Naive thymus-derived CD4-positive, alpha-beta T cell (primary cell): ENCODE measurements around the gene COMMD6. TPM values are rescaled to one million over a fixed set of nuclear protein-coding genes. Genes with fewer than 3 reads are reported as not detected.
A peak's percentile ranks its signal among the peaks of the same experiment; 100 is the strongest.

Experiments used
- ATAC-seq: fragments of 150-1000 bp; cut with Tn5 transposase; 2 replicates; pipeline ENCODE4 v1.10.0; 2021; ENCODE audit warnings: mild to moderate bottlenecking, moderate library complexity
- CTCF ChIA-PET: fragments of 350-600 bp; sonication (Branson Sonifier 250); formaldehyde crosslinking; loops from one replicate; lab custom pipeline; 2021; ENCODE audit warnings: antibody characterized with exemption; lab: Charles Lee
- POLR2A ChIA-PET: fragments of 350-600 bp; sonication (Branson Sonifier 250); formaldehyde crosslinking; loops from one replicate; lab custom pipeline; 2021; ENCODE audit warnings: antibody characterized with exemption, inconsistent platforms; lab: Charles Lee
- DNase-seq, 9 donors: peaks; one replicate each; pipeline versions ENCODE4 v3.0.0 to v3.0.0-alpha.2; 2020 to 2022; ENCODE audit warnings: mixed read lengths in 1 of 9
- H3K27ac ChIP-seq: one replicate; pipeline ENCODE4 v1.7.0; 2013; ENCODE audit warnings: mild to moderate bottlenecking, low read depth, low read length, moderate library complexity
- H3K27me3 ChIP-seq, 2 donors: one replicate each; pipeline ENCODE4 v1.7.0; 2013; ENCODE audit warnings: low read length in 2 of 2, mild to moderate bottlenecking in 2 of 2, moderate library complexity in 2 of 2; ENCODE audit not compliant: control insufficient read depth in 2 of 2, insufficient read depth in 2 of 2
- H3K36me3 ChIP-seq, 3 experiments: 1 replicate in 2 of 3; 2 replicates in 1 of 3; pipeline ENCODE4 v1.7.0; 2013; ENCODE audit warnings: low read length in 3 of 3, mild to moderate bottlenecking in 3 of 3, moderate library complexity in 1 of 3; ENCODE audit not compliant: insufficient read depth in 3 of 3, control insufficient read depth in 2 of 3
- H3K4me1 ChIP-seq, 2 donors: one replicate each; pipeline ENCODE4 v1.7.0; 2013; ENCODE audit warnings: low read length in 2 of 2, mild to moderate bottlenecking in 2 of 2, moderate library complexity in 1 of 2; ENCODE audit not compliant: control insufficient read depth in 2 of 2, insufficient read depth in 2 of 2
- H3K4me3 ChIP-seq: 2 replicates; pipeline ENCODE4 v1.7.0; 2013; ENCODE audit warnings: mild to moderate bottlenecking, low read length
- H3K9me3 ChIP-seq, 3 experiments: 1 replicate in 2 of 3; 2 replicates in 1 of 3; pipeline ENCODE4 v1.7.0; 2013; ENCODE audit warnings: low read length in 3 of 3; ENCODE audit not compliant: control insufficient read depth in 2 of 3
- H3K27ac Mint-ChIP-seq, 9 donors: one replicate each; pipeline ENCODE4 v1.8.0; 2020 to 2022; ENCODE audit warnings: mixed read lengths in 9 of 9, mild to moderate bottlenecking in 8 of 9, moderate library complexity in 5 of 9, inconsistent platforms in 2 of 9
- H3K27me3 Mint-ChIP-seq, 5 donors: one replicate each; pipeline ENCODE4 v1.8.0; 2021 to 2022; ENCODE audit warnings: mixed read lengths in 5 of 5, mild to moderate bottlenecking in 1 of 5
- H3K36me3 Mint-ChIP-seq, 5 donors: one replicate each; pipeline ENCODE4 v1.8.0; 2020 to 2022; ENCODE audit warnings: mixed read lengths in 5 of 5, mild to moderate bottlenecking in 3 of 5, inconsistent platforms in 1 of 5
- H3K4me1 Mint-ChIP-seq, 7 donors: one replicate each; pipeline ENCODE4 v1.8.0; 2020 to 2022; ENCODE audit warnings: mixed read lengths in 7 of 7, mild to moderate bottlenecking in 3 of 7, inconsistent platforms in 1 of 7
- H3K4me3 Mint-ChIP-seq, 10 donors: one replicate each; pipeline ENCODE4 v1.8.0; 2020 to 2022; ENCODE audit warnings: mild to moderate bottlenecking in 10 of 10, mixed read lengths in 10 of 10, moderate library complexity in 6 of 10, inconsistent platforms in 2 of 10
- H3K9me3 Mint-ChIP-seq, 11 donors: one replicate each; pipeline ENCODE4 v1.8.0; 2020 to 2022; ENCODE audit warnings: mixed read lengths in 11 of 11, mild to moderate bottlenecking in 4 of 11, inconsistent platforms in 1 of 11, moderate library complexity in 1 of 11
- intact Hi-C, 2 donors: fragments of 100-400 bp; cut with micrococcal nuclease; formaldehyde crosslinking; loops; one replicate each; pipeline ENCODE4 v1.15.1; 2023
- polyA plus RNA-seq, 2 donors: library from polyadenylated mRNA; unstranded; fragments of 300-500 nt; fragmentation: Illumina TruSeq; gene quantifications; one replicate each; pipeline ENCODE4 v1.2.3, GENCODE V29; 2021
- total RNA-seq, 6 experiments: library from RNA in 5 of 6; stranded (reverse) in 5 of 6; gene quantifications; 1 replicate in 5 of 6; 2 replicates in 1 of 6; pipeline ENCODE4 v1.2.3 and lab custom pipeline; 2021 to 2026

COMMD6 gene
- total and polyA plus RNA-seq, 7 experiments from 2014 or later = 133 to 690 (median 226) TPM

- Histone ChIP-seq H3K36me3 (peaks cover 0 to 6% (median 0%) of the 10 kb centered on the region in 3 experiments), H3K27me3 (no peaks in the 10 kb centered on the region), H3K4me3 (no peak overlapping the region), H3K9me3 (no peaks in the 10 kb centered on the region), H3K27ac (no peak overlapping the region), H3K4me1 (peaks cover 1 to 2% of the 10 kb centered on the region in 2 donors)
- ChIA-PET POLR2A (no interaction called here), CTCF (interaction anchor here (0.7 kb wide), 2 partner anchors 10 to 61 kb away, joined by 3 to 4 read pairs; no protein-coding TSS in a partner anchor)
- DNase-seq (no peak), ATAC-seq (no peak)
- Mint-ChIP-seq H3K27ac (no peak overlapping the region), H3K9me3 (no peaks in the 10 kb centered on the region), H3K36me3 (no peaks in the 10 kb centered on the region), H3K4me1 (peaks cover 6 to 22% (median 15%) of the 10 kb centered on the region in 7 donors), H3K4me3 (no peak overlapping the region), H3K27me3 (no peaks in the 10 kb centered on the region)
- intact Hi-C loops = loop anchor here in 1 of 2 donors (10.0 kb wide), 2 partner anchors 1483 to 1783 kb away; partner anchors contain the start of genes FBXL3 and MYCBP2
These were observed 4.3 kb upstream of the COMMD6 start for GRCh38 chr13:75541961-75542360.

GRCh38 chr13:75541287-75541686, 3.6 kb upstream of the COMMD6 start:
- no peaks in the 10 kb centered on the region for H3K27me3 ChIP-seq
- no peak overlapping the region for H3K4me3 ChIP-seq
- H3K27me3 Mint-ChIP-seq = no peaks in the 10 kb centered on the region
- POLR2A ChIA-PET = no interaction called here
- peaks cover 13 to 29% (median 22%) of the 10 kb centered on the region in 7 donors for H3K4me1 Mint-ChIP-seq
- peaks cover 0 to 6% (median 0%) of the 10 kb centered on the region in 3 experiments for H3K36me3 ChIP-seq
- H3K9me3 Mint-ChIP-seq = no peaks in the 10 kb centered on the region
- intact Hi-C loops = loop anchor here in 1 of 2 donors (10.0 kb wide), 2 partner anchors 1484 to 1784 kb away; partner anchors contain the start of genes FBXL3 and MYCBP2
- ATAC-seq = peak; percentile 44
- peaks cover 0 to 2% (median under 1%) of the 10 kb centered on the region in 5 donors for H3K36me3 Mint-ChIP-seq
- H3K4me3 Mint-ChIP-seq = no peak overlapping the region
- no peaks in the 10 kb centered on the region for H3K9me3 ChIP-seq
- no peak overlapping the region for H3K27ac Mint-ChIP-seq
- peaks cover 8 to 9% of the 10 kb centered on the region in 2 donors for H3K4me1 ChIP-seq
- no peak for DNase-seq
- CTCF ChIA-PET = no interaction called here
- H3K27ac ChIP-seq = no peak overlapping the region

DNA sequence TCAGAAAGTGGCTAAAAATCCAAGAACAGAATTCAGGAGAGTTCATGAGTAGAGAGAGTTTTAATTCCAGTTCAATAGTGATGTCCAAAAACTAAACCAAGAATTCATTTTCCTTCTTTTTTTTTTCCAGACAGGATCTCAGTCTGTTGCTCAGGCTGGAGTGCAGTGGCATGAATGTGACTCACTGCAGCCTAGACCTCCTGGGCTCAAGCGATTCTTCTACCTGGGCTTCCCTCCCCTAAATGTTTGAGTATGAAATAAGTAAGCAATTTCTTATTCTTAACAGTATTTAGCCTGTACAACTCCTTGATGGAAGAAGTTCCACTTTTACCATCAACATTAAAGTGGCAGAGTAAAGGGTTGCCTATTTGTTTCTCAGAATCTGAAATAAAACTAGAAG, 3.8 kb downstream of the COMMD6 start:
- Mint-ChIP-seq H3K4me1 (peaks cover 40 to 90% (median 75%) of the 10 kb centered on the region in 7 donors), H3K9me3 (no peaks in the 10 kb centered on the region), H3K27me3 (no peaks in the 10 kb centered on the region), H3K27ac (peak overlapping the region in 1 of 9 donors; percentile 66), H3K36me3 (peaks cover 9 to 31% (median 17%) of the 10 kb centered on the region in 5 donors), H3K4me3 (peak overlapping the region in 6 of 10 donors; percentile 9 to 62 (median 36))
- H3K27me3 ChIP-seq = no peaks in the 10 kb centered on the region
- DNase-seq (no peak), ATAC-seq (no peak)
- H3K9me3 ChIP-seq = no peaks in the 10 kb centered on the region
- peaks cover 0 to 9% (median 0%) of the 10 kb centered on the region in 3 experiments for H3K36me3 ChIP-seq
- intact Hi-C loops = loop anchor here in 1 of 2 donors (10.0 kb wide), 1 partner anchor 1829 kb away; no protein-coding TSS in a partner anchor
- CTCF ChIA-PET = interaction anchor here (0.6 kb wide), 1 partner anchor 278 kb away, joined by 4 read pairs; no protein-coding TSS in a partner anchor
- H3K4me1 ChIP-seq = peaks cover 17 to 26% of the 10 kb centered on the region in 2 donors
- POLR2A ChIA-PET = no interaction called here
- no peak overlapping the region for H3K27ac ChIP-seq
- H3K4me3 ChIP-seq = no peak overlapping the region

GRCh38 chr13:75530549-75530961, 7.1 kb downstream of the COMMD6 start:
- Histone ChIP-seq H3K9me3 (no peaks in the 10 kb centered on the region), H3K4me1 (peaks cover 4 to 13% of the 10 kb centered on the region in 2 donors), H3K27ac (no peak overlapping the region), H3K4me3 (no peak overlapping the region), H3K27me3 (no peaks in the 10 kb centered on the region), H3K36me3 (peaks cover 0 to 3% (median 0%) of the 10 kb centered on the region in 3 experiments)
- ATAC-seq (peak; percentile 47), DNase-seq (peak in 1 of 9 donors; percentile 9)
- peak overlapping the region in 5 of 9 donors; percentile 6 to 47 (median 15) for H3K27ac Mint-ChIP-seq
- CTCF ChIA-PET = interaction anchor here (0.6 kb wide), 1 partner anchor 340 kb away, joined by 4 read pairs; no protein-coding TSS in a partner anchor
- peaks cover 9 to 46% (median 29%) of the 10 kb centered on the region in 5 donors for H3K36me3 Mint-ChIP-seq
- peaks cover 20 to 65% (median 54%) of the 10 kb centered on the region in 7 donors for H3K4me1 Mint-ChIP-seq
- intact Hi-C loops = loop anchor here in 1 of 2 donors (10.0 kb wide), 1 partner anchor 1826 kb away; no protein-coding TSS in a partner anchor
- POLR2A ChIA-PET = no interaction called here
- peak overlapping the region in 5 of 10 donors; percentile 21 to 43 (median 29) for H3K4me3 Mint-ChIP-seq
- H3K27me3 Mint-ChIP-seq = no peaks in the 10 kb centered on the region
- peaks cover 0 to 2% (median 0%) of the 10 kb centered on the region in 11 donors for H3K9me3 Mint-ChIP-seq

DNA sequence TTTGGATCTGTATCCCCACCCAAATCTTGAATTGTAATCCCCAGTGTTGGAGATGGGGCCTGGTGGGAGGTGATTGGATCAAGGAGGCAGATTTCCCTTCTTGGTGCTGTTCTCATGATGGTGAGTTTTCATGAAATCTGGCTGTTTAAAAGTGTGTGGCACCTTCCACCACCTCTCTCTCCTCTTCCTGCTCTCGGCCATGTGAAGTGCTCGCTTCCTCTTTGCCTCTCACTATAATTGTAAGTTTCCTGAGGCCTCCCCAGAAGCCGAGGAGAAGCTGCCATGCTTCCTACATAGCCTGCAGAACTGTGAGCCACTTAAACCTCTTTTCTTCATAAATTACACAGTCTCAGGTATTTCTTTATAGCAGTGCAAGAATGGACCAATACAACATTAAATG, 15.7 kb downstream of the COMMD6 start:
- no peak for DNase-seq
- CTCF ChIA-PET = no interaction called here
- H3K27ac ChIP-seq = no peak overlapping the region
- H3K27me3 Mint-ChIP-seq = no peaks in the 10 kb centered on the region
- H3K4me1 Mint-ChIP-seq = no peaks in the 10 kb centered on the region
- peaks cover 0 to 10% (median 6%) of the 10 kb centered on the region in 11 donors for H3K9me3 Mint-ChIP-seq
- H3K9me3 ChIP-seq = no peaks in the 10 kb centered on the region
- H3K4me1 ChIP-seq = no peaks in the 10 kb centered on the region
- H3K36me3 Mint-ChIP-seq = peaks cover 5 to 20% (median 15%) of the 10 kb centered on the region in 5 donors
- no peaks in the 10 kb centered on the region for H3K27me3 ChIP-seq
- ATAC-seq = no peak
- no peaks in the 10 kb centered on the region for H3K36me3 ChIP-seq
- no peak overlapping the region for H3K27ac Mint-ChIP-seq
- no peak overlapping the region for H3K4me3 ChIP-seq
- intact Hi-C loops = no loop called here
- no peak overlapping the region for H3K4me3 Mint-ChIP-seq
- POLR2A ChIA-PET = interaction anchor here (0.6 kb wide), 1 partner anchor 35 kb away, joined by 3 read pairs; no protein-coding TSS in a partner anchor

DNA sequence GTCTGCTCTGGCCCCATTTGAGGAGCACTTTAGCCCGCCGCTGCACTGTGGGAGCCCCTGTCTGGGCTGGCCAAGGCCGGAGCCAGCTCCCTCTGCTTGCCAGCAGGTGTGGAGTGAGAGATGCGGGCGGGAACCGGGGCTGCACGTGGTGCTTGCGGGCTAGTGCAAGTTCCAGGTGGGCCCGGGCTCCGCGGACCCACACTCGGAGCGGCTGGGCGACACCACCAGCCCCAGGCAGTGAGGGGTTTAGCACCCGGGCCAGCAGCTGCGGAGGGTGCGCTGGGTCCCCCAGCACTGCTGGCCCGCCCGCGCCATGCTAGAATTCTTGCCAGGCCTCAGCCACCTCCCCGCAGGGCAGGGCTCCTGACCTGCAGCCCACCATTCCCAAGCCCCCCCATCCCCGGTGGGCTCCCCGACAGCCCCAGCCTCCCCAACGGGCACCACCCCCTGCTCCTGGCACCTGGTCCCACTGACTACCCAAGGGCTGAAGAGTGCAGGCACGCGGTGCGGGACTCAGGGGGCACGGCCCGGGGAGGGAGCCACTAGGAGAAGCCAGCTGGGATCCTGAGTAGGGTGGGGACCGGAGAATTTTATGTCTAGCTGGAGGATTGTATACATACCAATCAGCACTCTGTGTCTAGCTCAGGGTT, 19.1 kb downstream of the COMMD6 start:
- intact Hi-C loops = no loop called here
- Mint-ChIP-seq H3K4me1 (no peaks in the 10 kb centered on the region), H3K27ac (no peak overlapping the region), H3K9me3 (peaks cover 0 to 10% (median 6%) of the 10 kb centered on the region in 11 donors), H3K4me3 (no peak overlapping the region), H3K27me3 (peaks cover 0 to 6% (median under 1%) of the 10 kb centered on the region in 5 donors), H3K36me3 (peaks cover 0 to 7% (median 5%) of the 10 kb centered on the region in 5 donors)
- no peak for DNase-seq
- POLR2A ChIA-PET = no interaction called here
- Histone ChIP-seq H3K4me3 (no peak overlapping the region), H3K9me3 (no peaks in the 10 kb centered on the region), H3K27ac (no peak overlapping the region), H3K4me1 (no peaks in the 10 kb centered on the region), H3K27me3 (no peaks in the 10 kb centered on the region), H3K36me3 (no peaks in the 10 kb centered on the region)
- no peak for ATAC-seq
- CTCF ChIA-PET = interaction anchor here (1.3 kb wide), 1 partner anchor 19 kb away, joined by 6 read pairs; no protein-coding TSS in a partner anchor
